GM21447 (cell line): ENCODE measurements around the gene MZF1.
"Not testable (repeated sequence)": the region's sequence is repeated elsewhere in the genome, so short reads cannot be mapped to it uniquely, and the experiment has no call there.

Experiments
- ATAC-seq: cut with Tn5 transposase; IDR thresholded peaks from one replicate; pipeline ENCODE4 v1.9.1; 2021; ENCODE audit not compliant: unreplicated experiment

MZF1 gene

DNA sequence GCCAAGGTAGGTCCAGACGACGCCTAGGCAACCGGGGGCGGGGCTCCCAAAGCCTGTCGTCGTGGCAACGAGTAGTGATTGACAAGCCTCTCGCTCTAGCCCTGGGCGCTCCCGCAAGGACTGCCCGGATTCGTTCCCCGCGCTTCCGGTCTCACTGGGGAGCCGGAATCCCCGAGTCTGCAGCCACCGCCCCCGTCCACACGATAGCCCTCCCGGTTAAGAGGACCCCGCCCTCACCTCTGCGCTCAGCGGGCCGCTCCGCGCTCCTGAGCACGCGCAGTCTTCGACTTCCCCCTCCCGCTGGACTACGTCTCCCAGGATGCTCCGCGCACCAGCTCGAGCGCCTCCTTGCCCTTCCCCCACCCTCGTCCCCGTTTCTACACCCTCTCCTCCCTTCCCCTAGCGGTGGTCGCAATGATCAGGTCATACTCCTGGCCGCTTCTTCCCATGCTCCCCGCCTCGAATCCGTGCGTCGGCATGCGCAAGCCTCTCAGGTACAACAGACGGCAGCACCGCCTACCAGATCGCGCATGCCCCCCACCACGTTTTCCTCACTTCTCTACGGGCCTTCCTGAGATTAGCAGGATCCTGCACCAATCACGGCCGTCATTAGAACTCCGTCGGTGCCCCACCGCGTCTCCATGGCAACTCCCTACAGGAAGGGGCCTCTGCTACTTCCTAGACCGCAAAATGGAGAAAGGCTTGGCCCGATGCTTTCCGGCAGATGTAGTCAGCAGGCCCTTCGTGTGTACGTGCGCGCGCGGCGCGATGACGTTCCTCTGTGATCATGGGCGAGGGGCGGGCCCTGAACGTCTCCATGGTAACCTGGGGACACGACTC lies at the start of gene MZF1:
MZF1 (minus strand) TSS at position 518 of the 840 bp plus-strand sequence. CDS start 1,946 bp downstream, outside the sequence.
- ATAC-seq = peak; percentile 56

GRCh38 chr19:58607213-58607612 lies 34.1 kb upstream of the MZF1 start:
- ATAC-seq = not testable (repeated sequence)

DNA sequence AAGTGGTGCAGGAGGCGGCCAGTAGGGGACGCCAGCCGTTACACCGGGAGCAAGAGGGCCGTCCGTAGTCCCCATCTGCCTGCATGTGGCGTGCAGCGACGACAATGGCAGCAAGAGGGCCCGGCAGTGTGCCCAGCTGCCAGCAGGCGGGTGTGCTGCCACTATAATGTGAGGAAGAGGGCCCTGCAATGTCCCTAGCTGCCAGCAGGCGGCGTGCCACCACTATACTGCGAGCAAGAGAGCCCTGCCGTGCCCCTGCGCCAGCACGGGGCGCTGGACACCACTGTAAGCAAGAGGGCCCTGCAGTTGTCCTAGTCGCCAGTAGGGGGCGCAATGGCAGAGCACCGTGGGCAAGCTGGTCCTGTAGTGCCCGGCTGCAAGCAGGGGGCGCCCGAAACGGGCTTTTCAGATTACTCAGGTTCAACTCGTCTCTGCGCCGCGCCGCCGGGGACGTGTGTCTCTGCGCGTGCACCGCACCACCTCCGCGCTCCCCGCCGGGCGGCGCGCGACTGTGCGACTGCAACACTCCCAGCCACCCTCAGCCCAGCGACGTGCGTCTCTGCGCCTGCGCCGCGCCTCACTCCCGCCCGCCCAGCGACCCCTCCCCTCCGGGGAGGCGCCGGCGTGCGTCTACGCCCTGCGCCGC lies 33.2 kb upstream of the MZF1 start:
- ATAC-seq = not testable (repeated sequence)

GRCh38 chr19:58586133-58586765 lies 13.1 kb upstream of the MZF1 start:
- ATAC-seq = no peak

- ATAC-seq = no peak
Measured at GRCh38 chr19:58585442-58586132, 12.5 kb upstream of the MZF1 start.

DNA sequence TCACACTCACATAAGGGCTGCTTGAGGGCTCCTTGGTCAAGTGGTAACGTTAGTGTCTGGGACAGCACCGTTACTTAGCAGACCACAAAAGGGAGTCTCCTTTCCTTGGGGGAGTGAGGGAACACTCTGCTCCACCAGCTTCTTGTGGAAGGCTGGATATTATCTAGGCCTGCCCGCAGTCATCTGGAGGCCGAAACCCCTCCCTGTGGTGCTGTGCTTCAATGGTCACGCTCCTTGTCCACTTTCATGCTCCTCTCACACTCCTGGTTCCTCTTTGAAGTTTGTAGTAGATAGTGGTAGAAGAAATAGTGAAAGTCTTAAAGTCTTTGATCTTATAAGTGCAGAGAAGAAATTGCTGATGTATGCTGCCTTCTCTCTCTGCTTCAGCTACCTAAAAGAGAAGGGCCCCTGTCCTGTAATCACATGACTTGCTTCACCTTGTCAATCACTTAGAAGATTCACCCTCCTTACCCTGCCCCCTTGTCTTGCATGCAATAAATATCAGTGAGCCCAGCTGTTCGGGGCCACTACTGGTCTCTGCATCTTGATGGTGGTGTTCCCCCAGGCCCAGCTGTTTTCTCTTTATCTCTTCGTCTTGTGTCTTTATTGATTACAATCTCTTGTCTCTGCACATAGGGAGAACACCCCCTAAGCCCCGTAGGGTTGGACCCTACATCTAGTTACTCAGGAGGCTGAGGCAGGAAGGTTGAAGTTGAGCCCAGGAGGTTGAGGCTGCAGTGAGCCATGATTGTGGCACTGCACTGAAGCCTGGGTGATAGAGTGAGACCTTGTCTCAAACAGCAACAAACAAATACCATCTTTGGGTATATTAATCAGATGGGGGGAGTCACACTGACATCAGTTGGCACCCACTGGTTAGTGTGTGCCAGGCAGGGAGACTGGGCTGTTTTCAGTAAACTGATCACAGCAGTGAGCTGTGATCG lies 11.6 kb upstream of the MZF1 start:
- no peak for ATAC-seq

DNA sequence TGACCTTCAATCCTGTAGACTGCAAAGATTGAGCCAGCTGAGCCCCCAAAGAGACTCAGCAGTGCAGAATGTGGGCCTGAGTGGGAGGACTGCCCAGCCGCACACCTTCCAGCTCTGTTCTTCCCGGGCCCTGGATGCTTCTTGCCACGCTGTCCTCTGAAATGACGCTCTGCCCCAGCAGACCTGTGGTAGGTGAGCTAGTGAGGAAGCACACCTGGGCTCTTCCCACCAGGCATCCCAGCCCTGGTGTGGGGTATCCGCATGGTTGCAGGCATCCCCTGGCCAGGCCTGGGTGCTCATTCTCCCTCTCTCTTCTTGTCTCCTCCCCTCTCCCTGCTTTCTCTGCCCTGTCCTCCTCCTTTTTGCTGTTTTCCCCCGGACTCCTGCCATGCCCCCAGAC lies 9.8 kb upstream of the MZF1 start:
- ATAC-seq = no peak

- peak; percentile 60 for ATAC-seq
Measured at GRCh38 chr19:58581227-58582141, 8.3 kb upstream of the MZF1 start.

DNA sequence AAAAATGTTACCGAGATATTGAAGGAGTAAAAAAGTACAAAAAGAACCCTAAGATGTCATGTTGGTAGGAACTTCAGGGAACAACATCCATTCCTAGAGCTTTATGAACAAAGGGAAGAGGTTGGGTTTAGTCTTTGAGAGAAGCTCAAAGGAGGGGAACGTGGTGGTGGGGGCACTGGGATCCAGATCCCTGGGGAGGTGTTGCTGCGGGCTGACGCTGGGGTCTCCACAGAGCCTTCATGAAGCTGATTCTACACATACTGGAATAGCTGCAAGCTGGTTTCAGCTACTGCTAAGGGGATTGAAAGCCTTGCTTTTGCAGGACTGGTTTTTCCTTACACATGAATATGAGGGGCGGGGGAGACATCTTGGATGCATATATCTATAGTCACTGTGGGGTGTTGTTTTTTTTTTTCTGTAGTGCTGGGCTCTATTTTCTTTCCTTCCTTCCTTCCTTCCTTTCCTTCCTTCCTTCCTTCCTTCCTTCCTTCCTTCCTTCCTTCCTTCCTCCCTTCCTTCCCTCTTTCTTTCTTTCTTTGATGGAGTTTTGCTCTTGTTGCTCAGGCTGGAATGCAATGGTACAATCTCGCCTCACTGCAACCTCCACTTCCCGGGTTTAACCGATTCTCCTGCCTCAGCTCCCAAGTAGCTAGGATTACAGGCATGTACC lies 6.5 kb upstream of the MZF1 start:
- no peak for ATAC-seq

- ATAC-seq = no peak
Measured at GRCh38 chr19:58578012-58578925, 5.1 kb upstream of the MZF1 start.

DNA sequence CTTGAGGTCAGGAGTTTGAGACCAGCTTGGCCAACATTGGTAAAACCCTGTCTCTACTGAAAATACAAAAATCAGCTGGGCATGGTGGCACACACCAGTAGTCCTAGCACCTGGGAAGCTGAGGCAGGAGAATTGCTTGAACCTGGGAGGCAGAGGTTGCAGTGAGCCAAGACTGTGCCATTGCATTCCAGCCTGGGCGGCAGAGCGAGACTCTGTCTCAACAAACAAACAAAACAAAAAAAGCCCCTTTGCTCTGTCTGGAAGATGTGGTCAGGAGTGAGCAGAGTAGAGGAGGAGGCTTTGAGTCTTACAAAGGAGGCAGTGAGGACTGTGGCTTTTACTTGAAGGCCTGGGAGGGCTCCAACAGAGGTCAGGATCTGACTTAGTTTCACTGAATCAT lies 4.4 kb upstream of the MZF1 start:
- ATAC-seq = not testable (repeated sequence)

DNA sequence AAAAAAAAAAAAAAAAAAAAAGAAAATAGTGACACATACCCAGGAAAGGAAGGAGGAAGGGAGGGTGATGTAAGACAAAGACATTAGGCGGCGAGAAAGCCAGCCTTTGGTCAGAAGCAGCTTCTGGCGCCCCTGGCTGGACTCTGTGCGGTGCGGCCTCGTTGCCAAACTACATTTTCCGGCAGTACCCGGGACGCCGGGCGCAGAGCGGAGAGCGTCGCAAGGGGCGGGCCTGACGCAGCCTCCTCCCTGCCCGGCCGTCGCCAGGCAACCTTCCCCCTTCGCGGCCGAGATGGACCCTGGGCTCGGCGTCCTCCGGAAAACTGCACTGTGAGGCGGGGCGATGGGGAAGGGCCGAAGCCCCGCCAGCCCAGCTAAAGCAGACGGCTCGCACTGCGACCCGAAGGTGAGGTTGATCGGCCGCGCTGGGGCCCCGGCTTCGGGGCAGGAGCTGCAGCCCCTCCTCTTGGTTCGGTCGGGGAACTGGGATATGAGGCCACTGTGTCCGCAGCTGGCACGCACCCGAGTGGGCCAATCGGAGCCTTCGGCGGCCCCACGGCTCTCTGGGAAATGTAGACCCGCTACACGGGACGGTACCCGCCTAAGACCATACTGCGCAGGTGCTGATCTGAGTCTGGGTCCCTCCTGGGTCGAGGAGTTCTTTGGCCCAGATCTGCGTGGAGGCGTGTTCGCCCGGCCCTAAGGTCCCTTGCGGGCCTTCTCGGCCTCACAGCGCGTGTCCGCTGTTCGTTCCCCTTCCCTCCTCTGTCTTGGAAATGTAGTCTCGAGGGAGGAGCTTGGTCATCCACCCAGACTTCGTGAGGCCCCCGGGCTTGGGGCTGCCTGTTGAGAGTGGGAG lies 2.3 kb upstream of the MZF1 start:
- peak; percentile 39 for ATAC-seq

- ATAC-seq = no peak
Measured at GRCh38 chr19:58573658-58574164, 576 bp upstream of the MZF1 start.

- ATAC-seq = no peak
Measured at GRCh38 chr19:58572026-58572817, 913 bp downstream of the MZF1 start.

- ATAC-seq = no peak
Measured at GRCh38 chr19:58571575-58571947, 1.6 kb downstream of the MZF1 start.
